Renal cortical epithelial cell (primary cell): ENCODE results near the gene HS2ST1. TPM values are rescaled to one million over a fixed set of nuclear protein-coding genes. Genes with fewer than 3 reads are reported as not detected.
A peak's percentile ranks its signal among the peaks of the same experiment; 100 is the strongest.
"Not testable (repeated sequence)": the region's sequence is repeated elsewhere in the genome, so short reads cannot be mapped to it uniquely, and the experiment has no call there.

ENCODE experiments used
- DNase-seq: peaks from one replicate; pipeline ENCODE4 v3.0.0-alpha.2; 2011; ENCODE audit warnings: low read depth
- total RNA-seq: library from RNA; depleted of rRNA; stranded (reverse); fragments of >200 nt; gene quantifications from 2 replicates; pipeline ENCODE4 v1.2.3, GENCODE V29; 2014

HS2ST1 gene
- total RNA-seq, result 14.6 and 27.7 TPM in 2 replicates

DNA sequence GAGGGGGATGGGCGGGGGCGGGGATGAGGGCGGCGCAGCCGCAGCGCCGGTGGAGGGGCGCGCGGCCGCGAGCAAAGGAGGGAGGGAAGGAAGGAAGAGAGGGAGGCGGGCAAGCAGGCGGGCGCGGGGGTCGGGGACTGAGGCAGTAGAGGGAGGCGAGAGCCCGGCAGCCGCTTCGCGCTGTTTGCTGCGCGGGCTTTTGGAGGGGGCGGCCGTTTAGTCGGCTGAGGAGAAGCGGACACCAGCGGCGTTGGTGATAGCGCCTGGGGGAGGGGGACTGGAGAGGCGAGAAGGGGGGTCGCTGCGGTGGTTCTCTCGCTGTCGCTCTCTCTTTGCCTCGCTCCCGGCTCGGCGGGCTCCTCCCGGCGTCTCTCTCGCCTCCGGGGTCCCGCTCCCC lies at the start of gene HS2ST1:
Gene HS2ST1 (plus strand): TSS at position 35 of the 397 bp plus-strand sequence.
- no peak for DNase-seq

DNA sequence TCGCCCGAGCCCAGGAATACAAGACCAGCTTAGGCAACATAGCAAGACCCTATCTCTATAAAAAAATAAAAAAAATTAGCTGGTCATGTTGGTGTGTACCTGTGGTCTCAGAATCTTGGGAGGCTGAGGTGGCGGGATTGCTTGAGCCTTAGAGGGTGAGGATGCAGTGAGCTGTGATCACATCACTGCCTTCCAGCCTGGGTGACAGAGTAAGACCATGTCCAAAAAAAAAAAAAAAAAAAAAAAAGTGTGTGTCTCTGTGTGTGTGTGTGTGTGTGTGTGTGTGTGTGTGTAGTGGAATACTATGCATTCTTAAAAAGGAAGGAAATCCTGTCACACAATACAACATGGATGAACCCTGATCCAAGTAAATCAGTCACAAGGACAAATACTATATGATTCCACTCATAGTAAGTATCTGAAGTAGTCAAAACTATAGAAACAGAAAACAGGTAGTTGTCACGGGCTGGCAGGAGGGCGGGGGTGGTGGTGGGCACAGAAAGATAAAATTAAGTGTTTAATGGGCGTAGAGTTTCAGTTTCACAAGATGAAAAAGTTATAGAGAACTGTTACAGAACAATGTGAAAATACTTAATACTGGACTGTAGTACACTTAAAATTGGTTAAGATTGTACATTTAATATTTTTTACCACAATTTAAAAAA lies 48.3 kb upstream of the HS2ST1 start:
- DNase-seq, result no peak

DNA sequence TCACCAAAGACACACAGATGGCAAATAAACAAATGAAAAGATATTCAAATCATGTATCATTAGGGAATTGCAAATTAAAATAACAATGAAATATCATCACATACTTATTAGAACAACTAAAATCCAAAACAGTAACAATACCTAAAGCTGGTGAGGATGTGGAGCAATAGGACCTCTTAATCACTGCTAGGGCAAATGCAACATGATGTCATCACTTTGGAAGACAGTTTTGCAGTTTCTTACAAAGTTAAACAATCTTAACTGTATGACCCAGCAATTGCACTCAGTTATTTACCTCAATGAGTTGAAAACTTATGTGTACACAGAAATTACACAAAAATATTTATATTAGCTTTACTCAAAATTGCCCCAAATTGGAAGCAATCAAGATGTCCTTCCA lies 47.8 kb upstream of the HS2ST1 start:
- DNase-seq, result peak; percentile 42

DNA sequence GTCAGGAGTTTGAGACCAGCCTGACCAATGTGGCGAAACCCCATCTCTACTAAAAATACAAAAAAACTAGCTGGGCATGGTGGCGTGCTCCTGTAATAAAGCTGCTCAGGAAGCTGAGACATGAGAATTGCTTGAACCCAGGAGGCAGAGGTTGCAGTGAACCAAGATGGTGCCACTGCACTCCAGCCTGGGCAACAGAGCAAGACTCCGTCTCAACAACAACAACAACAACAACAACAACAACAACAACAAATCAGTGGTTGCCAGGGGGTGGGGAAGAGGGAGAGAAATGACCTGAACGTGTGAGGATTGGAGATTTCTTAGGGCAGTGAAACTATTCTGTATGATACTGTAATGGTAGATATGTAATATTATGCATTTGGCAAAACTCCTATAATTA lies 47.2 kb upstream of the HS2ST1 start:
- not testable (repeated sequence) for DNase-seq

DNA sequence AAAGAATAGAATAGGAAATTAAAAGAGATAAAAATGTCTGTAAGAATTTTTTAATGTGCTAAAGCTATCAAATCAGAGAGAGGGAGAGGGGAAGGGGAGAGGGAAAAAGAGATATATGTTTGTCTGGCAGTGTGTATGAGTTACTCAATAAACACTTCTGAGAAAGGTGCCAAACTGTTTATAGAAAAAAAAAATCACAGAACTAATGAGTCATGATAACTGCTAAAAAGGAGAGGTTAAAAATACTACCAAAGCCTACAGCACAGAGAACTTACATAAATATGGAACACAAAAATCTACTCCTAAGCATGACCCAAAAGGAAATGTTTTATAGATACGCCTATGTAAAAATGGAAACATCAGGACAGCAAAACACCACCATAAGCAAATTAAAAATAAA lies 46.0 kb upstream of the HS2ST1 start:
- DNase-seq, result peak; percentile 44

DNA sequence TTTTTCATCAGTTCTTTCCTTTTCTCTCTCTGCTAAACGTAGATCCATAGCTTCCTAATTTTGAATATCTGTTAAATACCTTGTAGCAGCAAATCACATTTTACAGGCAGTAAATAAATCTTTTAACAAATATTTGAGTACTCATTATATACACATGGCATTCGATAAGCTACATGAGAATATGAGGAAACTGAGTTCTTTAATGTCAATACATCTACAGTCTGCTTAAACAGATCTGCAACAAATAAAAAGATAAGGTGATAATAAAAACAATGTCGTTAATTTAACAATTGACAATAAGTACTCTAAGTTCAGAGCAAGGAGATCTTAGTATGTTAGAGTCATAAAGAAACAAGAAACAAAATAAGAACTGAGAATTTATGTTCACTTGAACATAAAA lies 43.4 kb upstream of the HS2ST1 start:
- no peak for DNase-seq

DNA sequence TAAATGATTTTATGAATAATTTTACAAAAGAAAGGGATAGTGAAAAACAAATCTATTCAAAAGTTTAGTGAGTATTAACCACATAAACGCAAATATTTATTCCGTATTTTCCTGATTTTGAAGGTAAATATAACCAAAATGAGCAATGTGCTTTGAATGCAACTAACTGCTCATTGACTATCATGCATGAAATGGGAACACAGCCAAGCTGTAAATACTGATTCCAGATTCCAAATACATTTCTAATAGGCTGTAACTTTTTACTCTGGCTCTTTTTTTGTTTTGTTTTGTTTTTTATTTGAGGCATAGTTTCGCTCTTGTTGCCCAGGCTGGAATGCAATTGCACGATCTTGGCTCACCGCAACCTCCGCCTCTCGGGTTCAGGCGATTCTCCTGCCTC lies 42.3 kb upstream of the HS2ST1 start:
- no peak for DNase-seq

DNA sequence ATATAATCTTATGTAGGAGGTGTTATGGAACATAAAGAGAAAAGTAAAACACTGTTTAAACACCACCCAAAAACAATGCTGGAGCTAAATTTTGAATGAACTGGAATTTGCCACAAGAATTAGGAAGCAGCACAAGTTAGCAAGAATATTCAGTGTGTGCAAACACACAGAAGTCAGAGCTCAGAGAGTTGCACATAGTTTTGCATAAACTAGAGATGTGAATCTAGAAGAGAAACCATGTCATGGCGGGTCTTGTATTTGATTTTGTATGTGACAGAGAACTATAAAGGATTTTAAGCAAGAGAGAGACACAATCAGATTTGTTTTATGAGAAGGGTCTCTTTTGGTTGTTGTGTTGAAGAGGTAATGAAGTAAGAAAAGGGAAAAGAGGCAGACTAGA lies 38.7 kb upstream of the HS2ST1 start:
- no peak for DNase-seq

DNA sequence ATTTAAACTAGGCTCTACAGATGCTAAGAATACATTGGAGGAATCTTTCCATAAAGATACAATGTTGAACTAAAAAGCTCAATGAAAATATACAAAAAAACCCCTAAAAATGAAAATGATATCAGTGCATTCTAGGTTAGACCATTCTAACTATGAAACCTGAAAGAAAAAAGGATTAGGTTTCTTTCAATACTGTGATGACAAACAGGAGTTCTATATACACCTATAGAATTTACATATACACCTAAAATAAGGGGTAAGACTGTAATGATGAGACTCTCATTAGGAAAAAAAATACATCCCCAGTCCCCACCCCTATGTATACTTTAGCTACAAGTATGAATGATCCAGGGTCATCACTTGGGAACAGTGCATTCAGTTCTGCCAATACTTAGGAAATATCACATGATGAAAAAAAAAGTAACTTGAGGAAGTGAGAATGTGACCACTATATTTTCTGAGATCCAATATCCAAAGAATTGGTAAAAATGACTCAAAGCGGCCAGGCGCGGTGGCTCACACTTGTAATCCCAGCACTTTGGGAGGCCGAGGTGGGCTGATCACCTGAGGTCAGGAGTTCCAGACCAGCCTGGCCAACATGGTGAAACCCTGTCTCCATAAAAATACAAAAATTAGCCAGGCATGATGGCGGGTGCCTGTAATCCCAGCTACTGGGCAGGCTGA lies 26.8 kb upstream of the HS2ST1 start:
- DNase-seq, result no peak

DNA sequence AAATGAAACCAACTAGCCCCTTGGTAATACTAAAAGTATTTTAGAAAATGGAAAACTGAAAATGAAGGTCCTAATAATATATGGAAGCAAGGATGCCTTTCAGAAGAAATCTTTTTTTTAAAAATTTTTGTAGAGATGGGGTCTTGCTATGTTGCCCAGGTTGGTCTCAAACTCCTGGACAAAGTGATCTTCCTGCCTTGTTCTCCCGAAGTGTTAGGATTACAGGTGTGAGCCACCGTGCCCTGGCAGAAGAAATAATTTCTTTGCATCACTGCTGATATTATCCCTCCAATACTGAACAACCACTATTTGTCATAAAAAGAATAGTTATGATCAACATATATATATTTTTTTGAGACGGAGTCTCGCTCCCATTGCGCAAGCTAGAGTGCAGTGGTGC lies 26.1 kb upstream of the HS2ST1 start:
- DNase-seq, result no peak

DNA sequence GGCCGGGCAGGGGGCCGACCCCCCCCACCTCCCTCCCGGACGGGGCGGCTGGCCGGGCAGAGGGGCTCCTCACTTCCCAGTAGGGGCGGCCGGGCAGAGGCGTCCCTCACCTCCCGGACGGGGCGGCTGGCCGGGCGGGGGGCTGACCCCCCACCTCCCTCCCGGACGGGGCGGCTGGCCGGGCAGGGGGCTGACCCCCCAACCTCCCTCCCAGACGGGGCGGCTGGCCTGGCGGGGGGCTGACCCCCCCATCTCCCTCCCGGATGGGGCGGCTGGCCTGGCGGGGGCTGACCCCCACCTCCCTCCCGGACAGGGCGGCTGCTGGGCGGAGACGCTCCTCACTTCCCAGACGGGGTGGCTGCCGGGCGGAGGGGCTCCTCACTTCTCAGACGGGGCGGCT lies 15.0 kb upstream of the HS2ST1 start:
- not testable (repeated sequence) for DNase-seq

DNA sequence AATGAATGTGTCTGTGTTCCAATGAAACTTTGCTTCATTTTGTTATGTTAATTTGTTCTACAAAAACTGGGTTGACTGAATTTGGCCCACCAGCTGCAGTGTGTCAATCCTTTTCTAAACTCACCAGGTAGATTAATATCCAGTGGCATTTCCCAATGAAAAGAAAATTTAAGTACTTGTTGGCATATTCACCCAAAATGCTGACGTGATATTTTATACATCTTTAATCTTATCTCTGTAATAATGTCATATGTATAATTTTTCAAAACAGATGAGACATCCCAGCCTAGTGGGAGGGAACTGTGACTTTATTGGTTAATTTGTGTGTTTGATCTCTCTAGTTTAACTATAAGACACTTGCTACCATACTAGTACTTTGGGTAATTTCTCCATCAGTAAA lies 8.6 kb upstream of the HS2ST1 start:
- DNase-seq, result no peak

DNA sequence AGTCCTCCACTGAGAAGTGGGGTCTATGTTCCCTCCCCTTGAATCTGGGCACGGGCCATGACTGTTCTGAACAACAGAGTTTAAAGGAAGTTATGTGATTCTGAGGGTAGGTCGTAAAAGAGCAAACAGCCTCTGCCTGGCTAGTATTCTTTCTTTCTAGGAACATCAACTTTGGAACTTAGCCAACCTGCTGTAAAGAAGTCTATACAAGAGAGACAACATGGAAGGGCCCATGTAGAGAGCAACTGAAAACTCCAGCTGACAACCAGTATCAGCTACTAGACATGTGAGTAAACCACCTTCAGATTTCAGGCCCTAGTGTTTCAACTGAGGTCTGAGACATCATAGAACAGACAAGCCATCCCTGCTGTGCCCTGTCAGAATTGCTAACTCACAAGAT lies 8.0 kb upstream of the HS2ST1 start:
- no peak for DNase-seq

DNA sequence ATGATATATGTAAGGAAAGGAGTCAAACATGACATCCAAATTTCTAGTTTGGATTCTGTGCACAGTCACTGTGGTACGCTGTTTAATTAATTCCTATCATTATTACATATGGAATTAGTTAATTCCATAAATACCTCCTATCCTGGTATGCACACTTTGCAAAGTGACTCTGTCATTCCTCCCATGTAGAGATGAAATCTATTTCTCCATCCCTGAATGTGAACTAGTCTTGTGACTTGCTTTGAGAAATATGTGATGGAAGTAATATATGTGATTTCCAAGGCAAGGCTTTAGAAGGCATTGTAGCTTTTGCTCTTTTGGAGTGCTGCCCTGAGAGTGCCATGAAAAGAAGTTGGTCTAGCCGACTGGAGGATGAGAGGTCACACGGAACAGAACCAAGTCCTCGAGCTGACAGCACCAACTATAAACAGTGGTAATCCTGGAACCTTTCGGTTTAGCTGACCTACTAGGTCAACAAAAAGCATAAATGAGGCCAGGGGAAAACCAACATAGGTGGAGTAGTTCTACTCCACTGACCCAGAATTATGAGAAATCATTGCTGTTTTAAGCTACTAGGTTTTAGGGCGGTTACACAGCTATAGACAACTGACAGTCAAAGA lies 2.0 kb upstream of the HS2ST1 start:
- DNase-seq, result peak; percentile 34

DNA sequence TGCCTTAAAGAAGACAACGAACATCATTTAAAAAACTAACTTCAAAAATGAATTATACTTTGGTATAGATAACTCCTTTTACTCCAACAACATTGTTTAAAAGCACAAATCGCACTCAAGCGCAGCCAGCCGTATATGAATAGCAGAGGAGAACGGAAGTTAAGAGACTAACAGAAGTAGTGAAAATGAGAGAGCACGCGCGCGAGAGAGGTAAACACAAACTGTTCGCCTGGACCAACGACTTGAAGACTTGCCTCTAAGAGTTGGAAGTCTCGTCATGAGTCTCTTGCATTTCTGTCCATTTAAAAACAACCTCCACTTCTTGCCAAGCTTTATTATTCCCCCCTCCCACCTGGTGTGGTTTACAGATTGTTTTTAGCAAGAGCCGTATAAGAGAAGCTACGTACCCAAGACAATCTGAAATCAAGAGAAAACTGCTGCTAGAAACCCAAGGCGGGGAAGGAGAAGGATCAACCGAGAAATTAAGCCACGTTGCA lies 988 bp upstream of the HS2ST1 start:
- peak; percentile 54 for DNase-seq

DNA sequence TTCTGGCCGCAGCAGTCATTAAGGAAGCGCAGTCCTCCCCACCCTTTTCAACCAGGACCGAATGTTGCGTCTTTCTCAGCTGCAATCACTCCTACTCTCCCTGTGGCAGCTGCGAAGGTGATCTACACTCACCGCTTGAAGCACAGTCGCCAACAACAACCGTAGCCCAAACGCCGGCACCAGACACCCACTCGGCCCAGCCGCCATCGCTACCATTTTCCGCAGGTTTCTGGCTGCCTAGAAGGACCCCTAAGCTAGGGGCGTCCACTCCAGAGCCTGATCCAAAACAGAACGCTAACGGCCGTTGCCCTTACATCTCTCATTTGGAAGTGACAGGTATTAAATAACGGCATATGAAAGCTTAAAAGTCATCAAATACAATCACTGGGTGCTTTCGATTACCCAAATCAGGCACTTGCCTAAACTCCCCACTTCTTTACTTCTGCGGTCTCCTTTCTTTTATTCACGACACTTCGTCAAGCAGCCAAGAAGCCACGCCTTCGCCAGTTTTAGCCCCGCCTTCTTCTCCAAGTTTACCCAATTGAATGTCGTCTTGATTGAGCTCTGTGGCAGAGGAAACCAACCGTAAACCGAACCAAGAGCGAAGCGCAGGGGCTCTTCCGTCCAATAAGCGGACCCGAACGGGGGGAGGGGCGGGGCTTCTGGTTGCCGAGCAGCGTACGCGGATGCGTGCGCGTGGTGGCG lies 387 bp upstream of the HS2ST1 start, which contains the start of gene SELENOF:
Gene SELENOF (minus strand): TSS at position 231 of the 705 bp plus-strand sequence. CDS start 15 bp downstream, at position 216.
- DNase-seq, result peak; percentile 100

DNA sequence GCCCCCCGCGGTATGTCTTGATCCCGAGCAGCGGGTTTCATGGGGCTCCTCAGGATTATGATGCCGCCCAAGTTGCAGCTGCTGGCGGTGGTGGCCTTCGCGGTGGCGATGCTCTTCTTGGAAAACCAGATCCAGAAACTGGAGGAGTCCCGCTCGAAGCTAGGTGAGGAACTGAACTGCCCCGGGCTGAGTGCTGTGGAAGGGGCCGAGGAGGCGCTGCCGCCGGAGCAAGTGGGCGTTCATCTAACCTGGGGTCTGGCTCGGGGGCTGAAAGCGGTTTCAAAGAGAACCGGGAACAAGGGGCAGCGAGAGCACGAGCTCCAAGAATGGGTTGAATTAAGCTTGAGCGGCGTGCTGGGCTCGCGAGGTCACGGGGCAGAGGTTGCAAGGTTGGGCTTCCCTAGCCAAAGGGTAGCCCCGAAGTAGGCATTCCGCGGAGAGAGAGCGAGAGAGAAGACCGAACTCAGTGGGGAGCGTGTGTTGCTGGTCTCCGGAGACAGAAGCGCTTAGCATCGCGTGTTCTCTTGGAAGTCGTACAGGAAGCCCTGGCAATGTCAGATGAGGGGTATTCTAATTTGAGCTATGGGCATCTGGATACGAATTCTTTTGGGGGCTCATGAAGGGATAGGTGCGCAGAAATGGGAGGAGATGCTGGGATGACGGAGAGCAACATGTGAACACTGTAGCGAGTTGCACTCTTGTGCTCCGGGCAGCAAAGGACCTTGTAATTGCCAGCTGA lies 732 bp downstream of the HS2ST1 start:
- peak; percentile 51 for DNase-seq

DNA sequence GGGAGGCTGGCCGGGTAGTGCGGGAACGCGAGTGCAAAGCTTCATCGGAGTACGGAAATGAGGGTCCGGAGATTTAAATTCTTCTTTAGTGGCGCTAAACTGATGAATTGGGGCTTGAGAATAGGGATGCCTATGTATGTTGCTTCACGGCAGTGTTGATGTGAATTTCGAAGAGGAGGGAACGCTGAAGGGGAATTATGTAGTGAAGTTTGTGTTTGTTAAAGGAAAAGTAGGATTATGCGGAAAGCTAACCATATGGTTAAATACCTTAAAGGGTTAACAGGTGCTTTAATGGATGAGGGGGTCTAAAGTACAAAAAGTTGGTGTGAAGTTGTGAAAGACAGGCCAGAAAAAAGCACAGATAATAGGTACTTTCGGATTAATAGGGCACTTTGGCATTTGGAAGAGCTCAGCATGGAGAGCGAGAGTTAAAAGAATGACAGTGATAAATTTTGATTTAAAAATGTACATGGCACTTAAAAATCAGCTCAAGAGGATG lies 1.4 kb downstream of the HS2ST1 start:
- DNase-seq, result no peak

DNA sequence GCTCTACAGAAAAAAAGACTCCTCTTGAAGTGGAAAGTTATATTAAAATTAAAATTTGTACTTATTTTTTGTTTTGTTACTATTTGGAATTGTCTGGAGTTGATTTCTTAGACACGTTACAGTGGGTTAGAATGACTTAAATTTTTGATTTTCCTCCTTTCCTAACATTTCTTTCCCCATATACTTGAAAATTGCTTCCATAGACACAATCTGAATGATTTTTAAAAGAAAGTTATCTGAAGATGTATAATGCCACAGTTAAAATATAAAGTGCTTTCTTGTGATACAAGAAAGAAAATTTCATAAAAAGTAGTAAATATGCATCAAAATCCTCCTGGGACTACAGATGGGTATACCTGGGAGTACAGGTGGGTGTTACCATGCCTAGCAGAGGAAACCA lies 2.3 kb downstream of the HS2ST1 start:
- DNase-seq, result no peak

DNA sequence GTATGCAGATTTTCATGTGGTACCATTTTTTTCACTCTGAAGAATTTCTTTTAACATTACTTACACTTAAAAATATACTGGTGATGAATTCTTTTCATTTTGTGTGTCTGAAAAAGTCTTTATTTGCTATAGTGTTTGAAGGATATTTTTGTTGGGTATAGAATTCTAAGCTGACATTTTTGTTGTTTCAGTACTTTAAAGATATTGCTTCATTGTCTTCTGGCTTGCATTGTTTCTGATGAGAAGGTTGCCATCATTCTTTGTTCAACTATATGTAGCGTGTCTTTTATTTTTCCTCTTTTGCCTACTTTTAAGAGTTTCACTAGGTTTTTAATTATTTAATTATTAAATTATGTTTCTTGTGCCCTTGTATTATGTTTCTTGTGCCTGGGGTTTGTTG lies 8.0 kb downstream of the HS2ST1 start:
- DNase-seq, result no peak

DNA sequence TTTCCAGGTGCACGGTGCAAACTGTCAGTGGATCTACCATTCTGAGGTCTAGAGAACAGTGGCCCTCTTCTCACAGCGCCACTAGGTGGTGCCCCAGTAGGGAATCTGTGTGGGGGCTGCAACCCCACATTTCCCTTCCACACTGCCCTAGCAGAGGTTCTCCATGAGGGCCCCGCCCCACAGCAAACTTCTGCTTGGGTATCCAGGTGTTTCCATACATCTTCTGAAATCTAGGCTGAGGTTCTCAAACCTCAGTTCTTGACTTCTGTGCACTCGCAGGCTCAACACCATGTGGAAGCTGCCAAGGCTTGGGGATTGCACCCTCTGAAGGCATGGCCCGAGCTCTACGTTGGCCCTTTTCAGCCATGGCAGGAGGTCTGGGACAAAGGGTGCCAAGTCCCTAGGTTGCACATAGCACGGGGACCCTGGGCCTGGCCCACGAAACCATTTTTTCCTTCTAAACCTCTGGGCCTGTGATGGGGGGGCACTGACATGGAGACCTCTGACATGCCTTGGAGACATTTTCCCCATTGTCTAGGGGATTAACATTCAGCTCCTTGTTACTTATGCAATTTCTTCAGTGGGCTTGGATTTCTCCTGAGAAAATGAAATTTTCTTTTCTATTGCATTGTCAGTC lies 10.0 kb downstream of the HS2ST1 start:
- no peak for DNase-seq
